GM19328 (cell line): ENCODE measurements around the gene SASH1.

Experiments used
- ATAC-seq: cut with Tn5 transposase; IDR thresholded peaks from one replicate; pipeline ENCODE4 v1.9.1; 2021; ENCODE audit warnings: mild to moderate bottlenecking, moderate library complexity; ENCODE audit not compliant: unreplicated experiment

Gene SASH1

DNA sequence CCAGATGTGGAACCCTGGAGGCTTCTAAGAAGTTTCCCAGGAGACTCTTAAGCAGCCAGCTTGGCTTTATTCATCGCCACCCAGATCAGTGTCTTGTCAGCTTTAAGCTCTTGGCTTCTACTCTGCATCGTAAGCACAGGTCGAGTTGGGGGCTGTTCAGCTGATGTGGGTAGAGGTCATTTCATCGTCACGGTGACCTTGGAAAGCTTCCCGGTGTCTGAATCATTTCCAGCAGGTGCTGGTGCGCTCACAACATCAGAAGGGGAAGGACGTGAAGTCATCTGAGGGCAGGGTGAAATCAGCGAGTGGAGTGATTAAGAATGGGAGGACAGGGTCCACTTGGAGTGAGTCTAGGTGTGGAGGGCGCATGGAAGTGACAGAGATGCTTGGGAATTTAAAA, 112.6 kb downstream of the SASH1 start:
- no peak for ATAC-seq

DNA sequence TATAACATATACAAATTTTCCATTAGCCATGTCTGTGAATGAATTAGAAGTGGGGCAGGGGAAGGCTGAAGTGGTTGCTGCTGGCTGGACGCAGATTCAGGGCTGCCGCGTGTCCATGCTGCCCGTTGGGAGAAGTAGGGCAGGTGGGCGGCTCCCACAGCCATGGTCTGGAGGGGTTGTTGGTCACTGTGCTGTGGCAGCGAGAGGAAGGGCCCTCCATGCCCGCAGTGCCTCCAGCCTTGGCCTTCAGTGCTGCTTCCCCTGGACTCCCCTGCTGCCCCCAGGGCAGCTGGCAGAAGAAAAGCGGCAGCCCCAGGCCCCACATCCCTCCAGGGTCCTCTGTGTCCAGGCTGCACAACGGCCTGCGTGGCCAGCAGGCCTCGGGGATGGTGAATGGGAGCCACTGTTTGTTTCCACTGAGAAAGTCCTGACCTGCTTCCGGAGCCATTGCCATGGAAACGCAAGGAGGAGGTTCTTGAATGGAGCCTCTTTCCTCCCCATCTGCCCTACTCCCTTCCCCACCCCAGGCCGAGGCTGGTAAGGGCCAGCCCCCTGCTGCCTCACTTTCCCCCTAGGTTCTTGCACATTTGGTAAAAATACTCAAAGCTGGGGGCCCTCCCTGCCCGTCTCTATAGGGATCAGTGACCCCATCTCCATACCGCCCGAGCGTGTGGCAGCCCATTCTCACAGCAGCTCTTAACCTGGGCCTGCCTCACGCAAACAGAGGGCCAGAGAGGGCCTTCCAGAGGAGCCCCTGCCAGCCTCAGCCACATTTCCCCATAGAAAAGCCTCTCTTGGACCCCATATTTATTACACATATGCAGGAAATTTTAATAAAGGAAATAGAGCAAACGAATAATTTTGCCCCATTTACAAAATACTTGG, 113.3 kb downstream of the SASH1 start:
- ATAC-seq, result no peak

DNA sequence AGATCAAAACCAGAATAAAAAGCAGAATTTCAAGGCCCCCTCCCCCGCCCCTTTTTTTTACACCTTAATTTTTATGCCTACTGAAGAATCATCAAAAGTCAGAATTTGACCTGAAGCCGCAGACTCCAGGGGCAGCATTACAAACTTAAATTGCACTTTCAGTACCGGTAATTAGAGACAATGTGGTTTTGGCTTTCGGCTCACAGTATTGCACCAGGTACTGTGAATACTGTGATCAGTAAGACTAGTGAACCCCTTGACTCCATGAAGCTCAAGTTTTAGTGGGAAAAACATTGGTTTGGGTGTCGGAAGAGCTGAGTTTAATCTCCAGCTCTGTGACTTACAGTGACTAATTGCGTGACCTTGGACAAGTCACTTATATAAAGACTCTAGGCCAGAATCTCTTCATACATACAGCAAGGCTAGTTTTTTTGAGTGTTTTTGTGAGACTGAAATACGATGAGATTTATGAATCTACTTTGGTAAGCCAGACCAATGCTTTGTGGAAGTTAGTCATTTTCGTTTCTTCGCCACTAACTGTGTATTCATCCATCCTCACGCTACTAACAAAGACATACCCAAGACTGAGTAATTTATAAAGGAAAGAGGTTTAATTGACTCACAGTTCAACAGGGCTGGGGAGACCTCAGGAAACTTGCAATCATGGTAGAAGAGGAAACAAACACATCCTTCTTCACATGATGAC, 114.7 kb downstream of the SASH1 start:
- ATAC-seq, result no peak

DNA sequence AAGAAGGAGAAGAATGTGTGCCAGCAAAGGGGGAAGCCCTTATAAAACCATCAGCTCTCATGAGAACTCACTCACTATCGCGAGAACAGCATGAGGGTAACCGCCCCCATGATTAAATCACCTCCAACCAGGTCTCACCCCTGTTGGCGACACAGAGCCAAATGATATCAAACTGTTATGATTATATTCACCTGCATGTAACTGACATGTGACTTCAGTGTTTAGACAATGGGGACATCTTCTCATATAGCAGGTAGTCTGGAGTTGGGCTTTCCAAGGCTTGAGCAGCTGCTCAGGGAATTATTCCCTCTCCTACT, 115.2 kb downstream of the SASH1 start:
- no peak for ATAC-seq

DNA sequence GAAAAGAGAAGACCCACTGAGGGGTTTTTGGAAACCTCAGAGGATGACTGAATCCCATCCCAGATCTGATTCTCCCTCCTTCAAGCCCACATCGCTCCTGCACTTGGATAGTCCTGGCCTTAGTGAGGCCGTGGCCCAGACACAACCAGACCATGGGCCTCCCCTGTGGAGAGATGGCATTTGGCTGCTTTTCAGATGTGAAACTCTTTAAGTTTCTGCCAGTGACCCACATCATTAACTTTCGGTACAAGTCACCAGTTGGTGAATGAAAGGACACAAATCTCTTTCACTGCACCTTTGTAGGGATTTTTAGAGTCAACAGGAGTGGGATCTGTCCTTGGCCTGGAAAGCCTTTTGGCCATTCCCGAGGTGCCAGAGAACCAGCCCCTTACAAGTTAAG, 116.6 kb downstream of the SASH1 start:
- no peak for ATAC-seq

DNA sequence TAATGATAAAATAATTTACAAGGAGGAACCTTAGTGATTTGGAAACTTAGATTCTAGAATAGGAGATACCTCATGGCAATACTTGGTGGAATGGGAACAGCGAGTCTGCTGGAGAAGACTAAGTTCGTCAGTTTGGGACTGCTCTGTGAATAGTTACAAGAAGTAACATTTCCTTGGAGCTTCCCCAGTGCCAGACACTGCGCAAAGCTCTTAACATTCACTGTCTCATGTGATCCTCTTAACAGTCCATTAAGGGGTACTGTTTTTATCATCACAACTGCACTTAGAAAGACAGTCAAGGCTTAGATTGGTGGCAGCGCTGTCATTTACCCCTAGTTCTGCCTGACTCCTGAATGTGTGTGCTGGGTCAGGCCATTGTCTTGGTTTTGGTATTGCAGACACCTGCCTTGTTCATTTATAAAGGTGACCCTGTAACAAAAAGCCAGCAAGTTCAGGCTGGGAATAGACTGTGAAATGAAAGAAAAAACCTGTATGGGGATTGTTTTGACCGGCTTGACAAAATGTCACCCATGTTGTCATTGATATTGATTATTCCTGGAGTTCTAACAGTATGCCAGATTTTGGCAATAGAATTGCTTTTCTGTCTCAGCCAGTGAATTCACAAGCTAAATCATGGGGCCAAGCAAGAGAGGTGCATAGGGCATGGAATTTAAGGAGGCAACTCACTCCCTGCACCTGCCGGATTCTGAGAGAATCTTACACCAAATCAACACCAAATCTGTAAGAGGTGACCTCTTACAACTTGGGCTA, 118.4 kb downstream of the SASH1 start:
- ATAC-seq, result no peak

DNA sequence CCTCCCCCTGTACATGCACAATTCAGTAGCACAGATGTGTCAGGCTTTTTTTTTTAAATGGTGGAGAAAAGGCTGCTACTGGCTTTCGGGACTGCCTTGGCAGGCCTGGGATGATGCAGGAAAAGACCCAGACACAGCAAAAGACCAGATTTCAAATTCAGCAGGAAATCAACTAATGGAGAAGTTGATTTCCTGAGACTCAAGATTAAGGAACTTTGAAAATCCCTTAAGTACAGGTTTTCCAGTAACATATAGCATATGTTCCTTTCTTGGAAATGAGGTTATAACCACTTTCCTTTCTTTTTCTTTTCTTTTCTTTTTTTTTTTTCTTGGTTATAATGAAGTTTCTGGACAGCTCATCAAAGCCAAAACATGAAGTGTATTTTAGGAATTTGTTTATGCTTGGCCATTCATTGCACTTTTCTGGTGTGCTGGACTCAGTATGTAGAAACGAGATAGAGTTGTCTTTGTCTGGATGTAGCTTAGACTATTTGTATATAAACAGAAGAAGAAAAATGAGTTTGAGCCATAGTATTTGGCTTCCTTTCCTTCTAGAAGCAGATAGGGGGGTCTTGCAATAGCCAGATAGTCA, 119.4 kb downstream of the SASH1 start:
- no peak for ATAC-seq

DNA sequence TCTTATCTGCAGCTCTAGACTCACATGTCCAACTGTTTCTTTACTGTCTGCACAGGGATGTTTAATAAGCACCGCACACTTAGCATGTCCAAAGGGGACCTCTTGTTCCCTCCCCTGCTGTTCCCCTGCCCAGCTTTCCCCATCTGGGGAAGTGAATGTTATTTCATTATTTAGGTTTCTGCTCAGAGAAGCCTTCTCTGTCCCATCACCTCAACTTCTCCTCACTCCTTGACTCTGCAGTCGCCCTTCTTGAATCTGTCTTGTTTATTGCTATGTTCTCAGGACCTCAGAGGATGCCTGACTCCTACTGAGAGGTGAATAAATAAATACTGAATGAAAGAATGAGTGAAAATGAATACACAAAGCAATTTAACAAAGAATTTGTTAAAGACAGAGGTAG, 121.0 kb downstream of the SASH1 start:
- no peak for ATAC-seq

DNA sequence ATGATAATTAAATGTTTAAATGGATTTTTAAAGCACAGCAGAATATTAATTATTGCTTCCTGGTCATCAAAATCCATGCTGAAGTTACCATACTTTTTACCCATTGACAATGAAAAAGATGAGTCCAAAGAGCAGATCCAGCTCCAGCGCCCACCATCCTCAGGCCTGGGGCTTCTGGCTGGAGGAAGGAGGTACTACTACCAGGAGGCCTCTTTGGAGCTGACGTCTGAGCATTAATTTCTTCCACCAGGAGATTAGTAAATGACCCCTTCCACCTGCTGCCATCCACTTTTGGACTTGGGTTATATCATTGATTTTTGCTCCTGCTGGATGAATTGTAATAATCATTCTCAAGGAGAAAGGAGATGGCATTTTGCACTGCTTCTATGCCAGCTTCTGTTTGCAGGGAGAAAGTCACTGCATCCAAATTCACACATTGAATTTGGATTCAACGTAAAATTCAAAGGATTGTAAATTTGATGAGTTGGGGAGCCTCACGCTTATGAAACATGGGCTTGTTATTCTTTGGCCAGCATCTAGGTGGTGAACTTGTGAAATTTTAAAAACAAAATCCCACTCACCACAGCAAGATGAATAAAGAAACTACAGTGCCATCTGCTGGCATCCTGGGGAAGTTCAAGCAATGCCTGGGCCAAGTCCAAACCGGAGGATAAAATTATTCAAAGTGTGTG, 121.8 kb downstream of the SASH1 start:
- peak; percentile 72 for ATAC-seq

DNA sequence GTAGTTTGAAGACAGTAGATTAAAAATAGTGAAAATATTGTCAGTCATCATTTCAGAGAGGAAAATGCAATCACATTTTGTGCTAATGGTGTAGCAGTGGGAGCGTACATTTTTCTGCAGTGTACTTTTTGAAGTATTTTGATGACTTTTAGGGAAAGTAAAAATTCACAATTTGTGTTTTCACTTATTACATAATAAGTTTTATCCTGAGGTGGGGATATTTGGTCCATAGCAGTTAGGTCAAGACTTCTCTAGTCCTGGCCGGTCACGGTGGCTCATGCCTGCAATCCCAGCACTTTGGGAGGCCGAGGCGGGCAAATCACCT, 122.3 kb downstream of the SASH1 start:
- ATAC-seq, result no peak

DNA sequence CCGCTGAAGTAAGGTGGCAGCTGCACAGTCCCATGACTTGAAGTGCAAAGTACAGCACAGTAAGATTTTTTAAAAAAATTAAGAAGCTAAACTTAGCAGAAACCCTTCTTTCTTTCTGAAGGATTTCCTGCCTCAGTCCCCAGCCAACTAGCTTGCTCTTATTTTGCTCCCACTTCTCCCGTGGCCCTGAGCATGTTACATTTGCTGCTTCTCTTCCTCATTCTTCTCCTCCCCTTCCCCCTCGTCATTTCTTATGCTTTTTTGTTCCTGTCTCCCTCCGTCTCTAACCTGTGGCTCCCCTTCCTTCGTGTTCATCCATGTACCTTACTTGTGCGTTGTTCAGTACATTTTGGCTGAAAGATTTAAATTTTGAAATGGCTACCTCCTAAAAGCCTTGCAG, 123.0 kb downstream of the SASH1 start:
- no peak for ATAC-seq

DNA sequence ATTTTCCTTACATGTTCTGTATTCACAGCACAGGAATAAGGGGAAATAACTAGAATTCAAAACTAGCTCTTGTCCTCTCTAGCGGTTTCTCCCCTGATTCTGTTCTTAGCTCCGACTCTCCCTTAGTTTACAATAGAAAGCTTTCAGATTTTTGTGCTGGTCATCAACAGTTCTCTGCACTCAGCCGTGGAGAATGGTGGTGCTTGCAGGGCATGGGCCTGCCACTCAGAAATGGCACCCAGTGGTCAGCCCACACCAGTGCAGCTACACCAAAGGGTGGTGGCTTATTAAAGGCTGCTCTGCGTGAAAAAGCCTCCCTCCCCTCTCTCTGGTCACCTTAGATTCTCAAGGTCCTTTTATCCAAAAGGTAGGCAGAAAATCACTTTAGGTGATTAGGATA, 123.5 kb downstream of the SASH1 start:
- ATAC-seq, result no peak

DNA sequence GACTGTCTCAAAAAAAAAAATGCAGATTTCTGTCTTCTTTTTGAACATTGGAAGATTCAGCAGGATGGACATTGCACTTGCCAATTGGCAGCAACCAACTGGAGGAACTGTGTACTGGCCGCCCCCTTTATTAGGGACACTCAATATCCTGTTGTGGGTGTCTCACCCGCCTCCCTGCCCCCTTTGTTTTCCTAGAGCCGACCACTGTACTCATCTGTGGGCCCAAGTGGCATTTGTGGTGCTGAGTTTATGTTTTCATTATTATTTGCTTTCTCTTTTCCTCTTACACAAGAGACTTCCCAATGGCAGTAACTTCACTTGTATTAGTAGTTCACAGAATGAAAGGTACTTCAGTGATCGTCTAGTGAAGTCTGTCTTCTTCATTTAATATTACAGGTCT, 125.3 kb downstream of the SASH1 start:
- ATAC-seq, result no peak

DNA sequence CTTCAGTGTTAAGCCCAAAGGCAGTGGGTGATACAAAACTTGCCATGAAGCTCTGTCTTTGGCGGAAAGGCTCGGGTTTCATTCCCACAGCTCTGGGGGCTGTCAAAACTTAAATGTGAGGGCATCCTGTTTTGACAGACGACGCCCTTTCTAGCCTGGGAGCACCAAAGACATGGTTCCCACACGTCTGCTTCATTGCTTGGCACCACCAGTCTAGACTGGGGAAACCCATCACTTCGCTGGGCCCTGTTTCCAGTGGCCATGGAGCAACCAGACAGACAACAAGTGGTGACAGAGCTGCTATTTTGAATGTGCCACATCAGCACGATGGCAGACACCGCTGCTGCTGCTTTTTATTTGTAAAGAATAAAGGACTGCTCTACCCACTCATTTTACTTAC, 127.5 kb downstream of the SASH1 start:
- no peak for ATAC-seq

DNA sequence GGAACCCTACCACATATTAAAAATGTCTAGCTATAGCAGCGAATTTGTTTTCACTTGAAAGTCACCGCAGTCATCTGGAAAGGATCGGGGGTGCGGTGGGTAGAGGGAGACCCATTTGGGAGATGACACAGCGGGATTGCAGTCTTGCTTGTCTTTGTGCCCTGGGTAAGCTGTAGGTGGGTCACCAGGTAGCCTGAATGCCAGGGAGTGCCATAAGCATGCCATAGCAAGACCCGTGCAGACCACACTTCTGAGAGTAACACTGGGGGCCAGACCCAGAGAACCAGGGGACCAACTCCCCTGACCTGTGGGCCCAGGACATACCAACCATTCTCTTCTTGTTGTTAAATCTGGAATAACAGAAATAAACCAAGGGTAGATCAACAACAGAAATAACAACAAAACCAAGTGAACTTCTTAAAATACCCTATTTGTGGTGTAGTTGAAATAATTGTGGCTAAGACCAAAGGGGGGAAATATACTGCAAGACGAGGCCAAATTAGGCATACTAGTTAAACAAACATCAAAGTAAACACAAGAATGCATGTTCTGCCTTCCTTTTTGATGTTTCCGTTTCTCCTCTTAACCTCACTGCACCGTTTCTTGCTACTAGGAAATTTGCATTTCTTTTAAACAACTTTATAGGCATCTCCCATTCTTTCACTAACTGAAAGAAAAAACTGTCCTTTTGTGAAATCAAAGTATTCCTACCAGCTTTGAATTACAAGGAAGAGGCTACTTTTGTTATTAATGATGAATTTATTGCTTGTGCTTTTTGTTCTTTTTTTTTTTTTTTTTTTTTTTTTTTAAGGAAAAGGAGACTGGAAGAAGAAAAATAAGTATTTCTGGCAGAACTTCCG, 128.2 kb downstream of the SASH1 start:
- no peak for ATAC-seq

DNA sequence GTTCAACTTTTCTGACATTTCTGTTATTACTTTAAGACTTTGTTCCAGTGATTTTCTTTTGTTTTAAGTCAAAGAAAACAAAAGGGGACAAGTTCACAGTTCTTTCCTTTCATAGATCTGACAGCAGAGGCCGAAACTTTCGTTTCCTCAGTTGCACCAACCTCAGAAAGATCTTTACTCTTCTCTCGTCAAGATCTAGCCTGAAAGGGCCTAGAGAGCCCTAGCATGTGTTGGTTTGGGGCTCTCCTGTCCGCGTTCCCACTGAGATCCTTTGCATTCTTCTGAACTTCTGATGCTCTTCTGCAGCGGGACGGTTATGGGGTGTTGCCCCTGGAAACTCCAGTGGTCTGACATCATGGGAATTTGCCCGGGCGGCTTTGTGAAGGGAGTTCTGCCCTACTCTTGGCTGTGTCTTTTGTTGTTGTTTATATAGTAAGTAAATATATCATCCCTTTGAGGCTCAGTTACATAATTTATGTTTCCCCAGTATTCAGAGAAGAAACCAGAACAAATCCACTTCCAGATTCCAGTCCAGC, 129.1 kb downstream of the SASH1 start:
- no peak for ATAC-seq

DNA sequence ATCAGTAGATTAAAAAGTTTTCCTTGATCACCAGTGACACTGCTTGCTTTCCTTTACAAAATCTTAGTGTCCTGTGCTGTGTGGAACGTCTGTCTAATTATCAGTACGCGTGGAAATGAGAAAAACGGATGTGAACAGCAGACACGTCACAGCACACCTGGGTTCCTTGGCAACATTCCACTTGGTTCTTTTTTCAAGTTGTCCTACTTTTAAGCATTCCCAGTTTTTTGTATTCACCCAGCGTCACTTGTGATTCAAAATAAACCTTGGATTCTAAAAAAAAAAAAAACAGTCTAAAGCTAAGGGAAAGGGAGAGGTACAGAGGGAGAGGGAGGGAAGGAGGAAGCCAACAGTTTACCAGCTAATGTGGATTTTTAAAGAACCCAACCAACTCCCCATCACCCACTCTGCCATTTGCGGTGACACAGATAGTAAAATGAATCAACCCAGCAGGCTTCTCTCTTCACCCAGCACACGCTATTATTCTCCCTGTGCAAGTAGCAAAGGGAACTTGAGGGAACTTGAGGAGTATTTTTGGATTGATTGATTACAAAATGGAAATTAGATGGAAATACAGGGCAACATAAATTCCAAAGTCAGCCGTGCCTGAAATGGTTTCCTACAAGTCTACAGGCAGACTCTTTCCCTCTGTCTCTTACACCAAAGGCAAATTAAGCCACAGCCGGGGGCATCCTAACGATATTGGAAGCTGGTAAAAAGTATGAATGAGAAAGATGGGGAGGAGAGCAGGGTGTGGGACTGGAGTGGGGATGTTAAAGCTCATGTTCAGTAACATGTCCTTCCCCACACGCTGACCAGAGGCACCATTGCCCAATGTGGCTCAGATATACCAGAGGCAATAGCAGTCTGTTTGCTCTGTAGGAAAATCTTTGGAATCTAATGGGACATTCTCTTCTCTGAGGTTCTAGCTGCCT, 129.8 kb downstream of the SASH1 start:
- no peak for ATAC-seq

DNA sequence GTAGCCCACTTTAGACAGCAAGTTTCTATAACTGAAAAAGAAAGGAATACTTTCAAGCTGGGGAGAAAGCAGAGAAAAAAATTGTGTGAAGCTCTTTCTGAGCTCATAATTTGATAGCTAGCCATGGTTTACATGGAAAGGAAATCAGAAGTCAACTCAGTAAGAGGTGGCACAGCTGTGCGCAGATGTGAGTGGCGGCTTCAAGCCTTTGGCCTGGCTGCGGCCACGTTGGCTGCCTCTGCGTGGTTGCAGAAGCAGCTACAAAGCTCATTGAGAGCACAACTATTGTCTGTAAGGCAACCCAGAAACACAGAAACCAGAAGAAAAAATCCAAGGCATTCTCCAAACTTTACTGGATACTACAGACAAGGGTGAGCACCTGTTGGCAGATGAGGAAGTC, 136.9 kb downstream of the SASH1 start:
- no peak for ATAC-seq

DNA sequence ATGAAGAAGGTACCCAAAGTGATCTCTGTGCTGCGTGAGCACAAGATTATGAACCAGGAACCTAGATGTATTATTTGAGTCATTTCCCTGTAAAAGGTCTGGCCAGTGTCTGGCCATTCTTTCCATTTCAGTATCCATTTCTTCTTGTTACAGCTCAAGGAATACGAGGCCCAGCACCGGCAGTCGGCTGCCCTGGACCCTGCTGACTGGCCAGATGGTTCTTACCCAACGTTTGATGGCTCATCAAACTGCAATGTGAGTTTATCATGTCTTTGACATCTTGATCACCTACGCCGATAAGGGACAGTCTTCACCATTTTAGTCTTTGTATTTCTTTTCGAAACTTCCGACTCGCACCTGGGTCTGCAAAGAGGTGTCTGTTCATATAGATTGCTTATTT, 144.8 kb downstream of the SASH1 start:
- ATAC-seq, result no peak
